Kasumi-1 (cell line): ENCODE data around the gene DPP6.
A peak's percentile ranks its signal among the peaks of the same experiment; 100 is the strongest.

ENCODE experiments used
- DNase-seq, 2 experiments: peaks; one replicate each; lab custom pipeline; 2025; lab: John Stamatoyannopoulos, UW

The DPP6 gene

GRCh38 chr7:154451480-154452457, 399.6 kb downstream of the DPP6 start:
- no peak for DNase-seq

- no peak for DNase-seq
These were observed 411.6 kb downstream of the DPP6 start for GRCh38 chr7:154463794-154464193.

GRCh38 chr7:154469652-154470051, 417.5 kb downstream of the DPP6 start:
- DNase-seq, result no peak

- no peak for DNase-seq
These were observed 420.1 kb downstream of the DPP6 start for GRCh38 chr7:154472343-154472742.

GRCh38 chr7:154473360-154473759, 421.2 kb downstream of the DPP6 start:
- no peak for DNase-seq

GRCh38 chr7:154474903-154475520, 422.8 kb downstream of the DPP6 start:
- DNase-seq, result no peak

GRCh38 chr7:154475864-154476263, 423.7 kb downstream of the DPP6 start:
- DNase-seq, result no peak

GRCh38 chr7:154480817-154481216, 428.6 kb downstream of the DPP6 start:
- DNase-seq, result no peak

- DNase-seq, result no peak
These were observed 430.7 kb downstream of the DPP6 start for GRCh38 chr7:154482863-154483262.

- DNase-seq, result no peak
These were observed 432.2 kb downstream of the DPP6 start for GRCh38 chr7:154484406-154484805.

GRCh38 chr7:154484943-154485342, 432.7 kb downstream of the DPP6 start:
- DNase-seq, result no peak

- no peak for DNase-seq
These were observed 437.7 kb downstream of the DPP6 start for GRCh38 chr7:154489897-154490296.

- no peak for DNase-seq
These were observed 441.4 kb downstream of the DPP6 start for GRCh38 chr7:154493594-154493993.

GRCh38 chr7:154497751-154498150, 445.6 kb downstream of the DPP6 start:
- DNase-seq, result no peak

GRCh38 chr7:154503962-154504550, 451.9 kb downstream of the DPP6 start:
- DNase-seq, result peak; percentile 35 to 37

GRCh38 chr7:154504918-154505317, 452.7 kb downstream of the DPP6 start:
- DNase-seq, result no peak

- DNase-seq, result no peak
These were observed 453.2 kb downstream of the DPP6 start for GRCh38 chr7:154505362-154505761.

GRCh38 chr7:154509192-154509591, 457.0 kb downstream of the DPP6 start:
- no peak for DNase-seq

GRCh38 chr7:154512121-154512833, 460.1 kb downstream of the DPP6 start:
- DNase-seq, result no peak

- no peak for DNase-seq
These were observed 465.6 kb downstream of the DPP6 start for GRCh38 chr7:154517768-154518167.

GRCh38 chr7:154519229-154519628, 467.0 kb downstream of the DPP6 start:
- DNase-seq, result no peak

GRCh38 chr7:154530136-154530535, 477.9 kb downstream of the DPP6 start:
- no peak for DNase-seq
